Calu3 (cell line): ENCODE results near the gene PRUNE1. TPM values are rescaled to one million over a fixed set of nuclear protein-coding genes. Genes with fewer than 3 reads are reported as not detected.

Experiments used
- BruUV-seq: library from RNA; stranded (reverse); fragments of 400-500 nt; replicated peaks from 2 replicates; lab custom pipeline; 2021; lab: Mats Ljungman, UMichigan
- CTCF ChIA-PET: fragments of 300-600 bp; sonication (Branson Sonifier 250); formaldehyde crosslinking; loops from one replicate; lab custom pipeline; 2022; ENCODE audit warnings: antibody characterized with exemption; lab: Charles Lee
- DNase-seq: peaks from one replicate; pipeline ENCODE4 v3.0.0; 2022
- H3K27ac Mint-ChIP-seq: one replicate; pipeline ENCODE4 v1.8.0; 2022; ENCODE audit warnings: mixed read lengths; ENCODE audit not compliant: unreplicated experiment
- H3K27me3 Mint-ChIP-seq: one replicate; pipeline ENCODE4 v1.8.0; 2022; ENCODE audit warnings: mixed read lengths; ENCODE audit not compliant: unreplicated experiment
- H3K36me3 Mint-ChIP-seq: one replicate; pipeline ENCODE4 v1.8.0; 2022; ENCODE audit warnings: mild to moderate bottlenecking, moderate library complexity, mixed read lengths; ENCODE audit not compliant: insufficient read depth, unreplicated experiment
- H3K4me1 Mint-ChIP-seq: one replicate; pipeline ENCODE4 v1.8.0; 2022; ENCODE audit warnings: mild to moderate bottlenecking, low read depth, mixed read lengths; ENCODE audit not compliant: unreplicated experiment
- H3K4me3 Mint-ChIP-seq: one replicate; pipeline ENCODE4 v1.8.0; 2022; ENCODE audit warnings: mild to moderate bottlenecking, low read depth, moderate library complexity, mixed read lengths; ENCODE audit not compliant: unreplicated experiment
- H3K9me3 Mint-ChIP-seq: one replicate; pipeline ENCODE4 v1.8.0; 2022; ENCODE audit warnings: low read depth, mixed read lengths; ENCODE audit not compliant: unreplicated experiment
- intact Hi-C: fragments of 100-400 bp; cut with micrococcal nuclease; formaldehyde crosslinking; loops from one replicate; pipeline ENCODE4 v1.10.0; 2022; ENCODE audit not compliant: unreplicated experiment
- total RNA-seq: library from RNA; stranded (reverse); gene quantifications from 2 replicates; pipeline ENCODE4 v1.2.3, GENCODE V29; 2022
- TF ChIP-seq, protein P1 (sequence below): fragments of 200-600 bp; IDR thresholded peaks from one replicate; pipeline ENCODE4 v1.8.0; 2022; ENCODE audit warnings: antibody characterized with exemption; ENCODE audit not compliant: unreplicated experiment

Gene PRUNE1
- total RNA-seq, 1 experiment from 2014 or later: 15.9 TPM

GRCh38 chr1:151032164-151032563, 23.9 kb downstream of the PRUNE1 start:
- Mint-ChIP-seq H3K9me3 (no peaks in the 10 kb centered on the region), H3K27ac (no peak overlapping the region), H3K4me3 (no peak overlapping the region), H3K27me3 (no peaks in the 10 kb centered on the region), H3K36me3 (peaks cover 10% of the 10 kb centered on the region), H3K4me1 (peaks cover 9% of the 10 kb centered on the region)
- intact Hi-C loops: no loop called here
- TF ChIP-seq, protein P1, sequence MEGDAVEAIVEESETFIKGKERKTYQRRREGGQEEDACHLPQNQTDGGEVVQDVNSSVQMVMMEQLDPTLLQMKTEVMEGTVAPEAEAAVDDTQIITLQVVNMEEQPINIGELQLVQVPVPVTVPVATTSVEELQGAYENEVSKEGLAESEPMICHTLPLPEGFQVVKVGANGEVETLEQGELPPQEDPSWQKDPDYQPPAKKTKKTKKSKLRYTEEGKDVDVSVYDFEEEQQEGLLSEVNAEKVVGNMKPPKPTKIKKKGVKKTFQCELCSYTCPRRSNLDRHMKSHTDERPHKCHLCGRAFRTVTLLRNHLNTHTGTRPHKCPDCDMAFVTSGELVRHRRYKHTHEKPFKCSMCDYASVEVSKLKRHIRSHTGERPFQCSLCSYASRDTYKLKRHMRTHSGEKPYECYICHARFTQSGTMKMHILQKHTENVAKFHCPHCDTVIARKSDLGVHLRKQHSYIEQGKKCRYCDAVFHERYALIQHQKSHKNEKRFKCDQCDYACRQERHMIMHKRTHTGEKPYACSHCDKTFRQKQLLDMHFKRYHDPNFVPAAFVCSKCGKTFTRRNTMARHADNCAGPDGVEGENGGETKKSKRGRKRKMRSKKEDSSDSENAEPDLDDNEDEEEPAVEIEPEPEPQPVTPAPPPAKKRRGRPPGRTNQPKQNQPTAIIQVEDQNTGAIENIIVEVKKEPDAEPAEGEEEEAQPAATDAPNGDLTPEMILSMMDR: no peak
- CTCF ChIA-PET: interaction anchor here (0.6 kb wide), 1 partner anchor 9 kb away, joined by 3 read pairs; no protein-coding TSS in a partner anchor
- BruUV-seq: no TSS peak
- no peak for DNase-seq

DNA sequence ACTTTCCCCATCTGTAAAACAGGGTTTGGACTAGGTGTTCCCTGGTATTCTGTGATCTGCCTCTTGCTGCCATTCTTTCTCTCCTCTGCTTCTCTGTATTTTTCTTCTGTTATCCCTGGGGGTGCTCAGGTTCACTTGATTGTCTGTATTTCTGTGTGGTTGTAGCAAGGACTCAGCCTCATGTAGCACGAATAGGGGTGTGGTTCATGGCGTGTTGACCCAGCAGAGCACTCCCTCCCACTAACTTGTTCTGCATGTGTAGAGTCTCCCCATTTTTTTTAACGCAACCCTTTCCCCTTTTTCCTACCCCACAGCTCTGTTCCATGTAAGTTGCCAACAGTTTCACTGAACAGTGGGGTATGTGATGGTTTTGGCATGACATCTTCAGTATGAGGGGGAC, 26.9 kb downstream of the PRUNE1 start:
- no peak overlapping the region for H3K4me3 Mint-ChIP-seq
- intact Hi-C loops: no loop called here
- no peak overlapping the region for H3K27ac Mint-ChIP-seq
- CTCF ChIA-PET: interaction anchor here (1.1 kb wide), 1 partner anchor 29 kb away, joined by 3 read pairs; the partner anchor contains the start of gene MINDY1
- TF ChIP-seq, protein P1: no peak
- no peaks in the 10 kb centered on the region for H3K27me3 Mint-ChIP-seq
- BruUV-seq: no TSS peak
- peaks cover 9% of the 10 kb centered on the region for H3K4me1 Mint-ChIP-seq
- DNase-seq: no peak
- no peaks in the 10 kb centered on the region for H3K9me3 Mint-ChIP-seq
- H3K36me3 Mint-ChIP-seq: peaks cover 10% of the 10 kb centered on the region

DNA sequence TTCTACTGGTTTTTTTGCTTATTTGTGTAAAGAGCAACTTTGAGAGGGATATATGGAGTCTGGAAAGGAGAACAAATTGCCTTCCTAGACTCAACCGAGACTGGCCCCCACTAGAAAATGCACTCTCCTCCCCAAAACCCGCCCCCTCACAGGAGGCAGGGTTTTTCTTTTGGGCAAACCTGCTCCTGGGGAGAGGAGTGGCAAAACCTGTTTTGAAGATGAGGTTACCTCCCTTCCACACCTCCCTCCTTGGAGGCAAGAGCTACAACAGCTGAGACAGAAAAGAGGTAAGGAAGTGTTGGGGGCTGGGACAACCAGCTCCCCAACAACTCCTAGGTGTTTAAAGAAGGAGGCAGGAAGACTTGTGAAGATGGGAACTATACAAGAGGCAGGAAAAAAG, 28.1 kb downstream of the PRUNE1 start, which contains the start of gene BNIPL:
BNIPL (plus strand) TSS at position 231 of the 400 bp plus-strand sequence; CDS start at position 371, 140 bp downstream.
- BruUV-seq: no TSS peak
- intact Hi-C loops: no loop called here
- CTCF ChIA-PET: no interaction called here

GRCh38 chr1:151037032-151037431, 28.8 kb downstream of the PRUNE1 start:
- Mint-ChIP-seq H3K27ac (no peak overlapping the region), H3K4me3 (no peak overlapping the region), H3K36me3 (peaks cover 6% of the 10 kb centered on the region), H3K4me1 (peaks cover 9% of the 10 kb centered on the region), H3K27me3 (no peaks in the 10 kb centered on the region), H3K9me3 (no peaks in the 10 kb centered on the region)
- intact Hi-C loops: no loop called here
- TF ChIP-seq, protein P1: no peak
- no TSS peak for BruUV-seq
- no peak for DNase-seq
- CTCF ChIA-PET: interaction anchor here (0.6 to 1.5 kb wide), 2 partner anchors 9 to 11 kb away, joined by 5 to 8 read pairs; partner anchors contain the start of gene C1orf56

More for the DNA sequence above, 28.1 kb downstream of the PRUNE1 start, which contains the start of gene BNIPL:
- Mint-ChIP-seq H3K4me1 (peaks cover 9% of the 10 kb centered on the region), H3K36me3 (peaks cover 6% of the 10 kb centered on the region), H3K9me3 (no peaks in the 10 kb centered on the region), H3K27me3 (no peaks in the 10 kb centered on the region), H3K4me3 (no peak within 1 kb of the TSS), H3K27ac (no peak within 1 kb of the TSS)
- no peak for DNase-seq
- TF ChIP-seq, protein P1: no peak
